ENCODE measurements around the gene C6orf47.

- no peak for TF ChIP-seq CTCF (IDR thresholded peaks at IDR 0.05; ENCODE audit: control extremely low read depth in 1 of 3, insufficient read depth in 1 of 3, low read depth in 1 of 3, low read length in 3 of 3)
- no peak for TF ChIP-seq SUZ12 (IDR thresholded peaks at IDR 0.05; ENCODE audit: low read length)
- no peak for TF ChIP-seq GABPA (IDR thresholded peaks at IDR 0.05; ENCODE audit: borderline replicate concordance, insufficient read depth, low read length)
- no peak for TF ChIP-seq CBX8 (IDR thresholded peaks at IDR 0.05; ENCODE audit: borderline replicate concordance, low read depth, low read length)
- TF ChIP-seq TEAD4 (IDR thresholded peaks at IDR 0.05; ENCODE audit: low read depth, low read length) = no peak
- TF ChIP-seq EGR1 (IDR thresholded peaks at IDR 0.05; ENCODE audit: borderline replicate concordance, low read depth, low read length) = no peak
- TF ChIP-seq CHD2 (IDR thresholded peaks at IDR 0.05; ENCODE audit: low read length) = no peak
- TF ChIP-seq EZH2 (IDR thresholded peaks at IDR 0.05; ENCODE audit: low read depth, low read length, severe bottlenecking) = no peak
- TF ChIP-seq JUND (IDR thresholded peaks at IDR 0.05; ENCODE audit: low read length) = no peak
Measured at GRCh38 chr6:31627690-31628287, 32.8 kb downstream of the C6orf47 start.
